ENCODE measurements around the gene TRAF4.
"Not testable (repeated sequence)": the region's sequence is repeated elsewhere in the genome, so short reads cannot be mapped to it uniquely, and the experiment has no call there.

TRAF4 gene

GRCh38 chr17:28715217-28715616 lies 28.6 kb upstream of the TRAF4 start:
- DNase-seq: no peak

GRCh38 chr17:28716740-28717577 lies 26.9 kb upstream of the TRAF4 start:
- DNase-seq: peak; percentile 55

GRCh38 chr17:28717578-28718332 lies 26.1 kb upstream of the TRAF4 start, which contains the start of gene RAB34:
RAB34 (minus strand) TSS chr17:28717868; CDS start chr17:28717266, 602 bp downstream.
- peak; percentile 94 for DNase-seq

GRCh38 chr17:28718333-28719020 lies 25.3 kb upstream of the TRAF4 start:
- peak; percentile 69 for DNase-seq

- no peak for DNase-seq
Measured at GRCh38 chr17:28719021-28719433, 24.8 kb upstream of the TRAF4 start.

GRCh38 chr17:28720247-28720996 lies 23.4 kb upstream of the TRAF4 start:
- DNase-seq: no peak

GRCh38 chr17:28720997-28721329 lies 22.8 kb upstream of the TRAF4 start:
- not testable (repeated sequence) for DNase-seq

- no peak for DNase-seq
Measured at GRCh38 chr17:28722417-28723158, 21.2 kb upstream of the TRAF4 start.

GRCh38 chr17:28723159-28723835 lies 20.5 kb upstream of the TRAF4 start:
- DNase-seq: no peak

GRCh38 chr17:28723836-28724499 lies 19.8 kb upstream of the TRAF4 start:
- not testable (repeated sequence) for DNase-seq

- no peak for DNase-seq
Measured at GRCh38 chr17:28724500-28725165, 19.2 kb upstream of the TRAF4 start.

GRCh38 chr17:28725166-28725659 lies 18.6 kb upstream of the TRAF4 start:
- DNase-seq: peak; percentile 56

- DNase-seq: peak; percentile 55
Measured at GRCh38 chr17:28725660-28726225, 18.1 kb upstream of the TRAF4 start.

- peak; percentile 71 for DNase-seq
Measured at GRCh38 chr17:28726226-28726626, 17.6 kb upstream of the TRAF4 start, which contains the start of gene TLCD1. TLCD1 (minus strand) TSS chr17:28726233; CDS start chr17:28726097, 136 bp downstream.

- peak; percentile 94 for DNase-seq
Measured at GRCh38 chr17:28726627-28727491, 17.0 kb upstream of the TRAF4 start.

- peak; percentile 91 for DNase-seq
Measured at GRCh38 chr17:28728364-28729200, 15.2 kb upstream of the TRAF4 start, which contains the start of gene NEK8. NEK8 (plus strand) TSS chr17:28728788; CDS start chr17:28728814, 26 bp downstream.

GRCh38 chr17:28729950-28730330 lies 13.9 kb upstream of the TRAF4 start:
- DNase-seq: no peak
